Measurements from ENCODE around the gene KIAA1671.

Gene KIAA1671

DNA sequence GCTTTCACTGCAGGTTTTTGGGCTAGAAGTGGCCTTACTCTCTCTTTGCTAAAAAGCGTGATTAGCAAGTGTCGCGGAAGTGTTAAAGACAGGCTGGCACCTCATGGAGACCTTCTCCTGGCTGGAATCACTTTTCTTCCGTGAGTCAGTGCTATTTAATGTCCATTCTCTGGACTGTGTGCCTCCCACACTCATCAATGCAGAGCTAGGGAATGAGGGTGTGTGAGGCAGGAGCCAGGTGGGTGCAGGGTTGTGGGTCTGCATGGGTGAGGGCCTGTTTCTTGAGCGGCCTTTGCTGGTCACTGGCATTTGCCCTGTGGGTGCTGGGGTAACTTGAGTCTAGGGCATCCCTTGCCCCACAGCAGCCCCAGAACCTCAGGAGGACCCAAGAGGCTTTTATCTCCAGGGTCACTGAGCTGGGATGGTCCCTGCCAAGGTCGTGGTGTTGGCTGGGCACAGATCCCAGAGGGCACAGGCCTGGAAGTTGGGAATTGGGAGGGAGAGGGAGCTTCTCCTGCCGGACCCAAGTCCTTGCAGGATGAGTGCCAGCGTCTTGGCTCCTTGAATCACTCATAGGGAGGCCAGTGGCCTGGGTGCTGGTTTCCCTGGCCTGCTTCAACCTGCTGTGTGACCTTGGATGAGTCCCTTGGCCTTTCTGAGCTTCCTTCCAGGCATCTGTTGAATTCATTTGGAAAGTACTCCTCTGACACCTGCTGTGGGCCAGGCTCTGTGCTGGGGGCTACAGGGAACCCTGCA, 30.0 kb downstream of the KIAA1671 start:
- Histone ChIP-seq H3K36me3 (ENCODE audit: control insufficient read depth, insufficient read depth, low read length) (no peaks in the 10 kb centered on the region), H3K27ac (ENCODE audit: low read depth, low read length) (no peak overlapping the region), H3K4me1 (ENCODE audit: control insufficient read depth, insufficient read depth, low read length) (peaks cover 38% of the 10 kb centered on the region), H3K4me3 (ENCODE audit: low read depth, low read length) (no peak overlapping the region), H3K27me3 (ENCODE audit: control insufficient read depth, insufficient read depth, low read length) (no peaks in the 10 kb centered on the region), H3K9ac (ENCODE audit: low read length) (peak overlapping the region; percentile 38), H3K9me3 (ENCODE audit: control insufficient read depth, insufficient read depth, low read depth, low read length) (no peaks in the 10 kb centered on the region)

DNA sequence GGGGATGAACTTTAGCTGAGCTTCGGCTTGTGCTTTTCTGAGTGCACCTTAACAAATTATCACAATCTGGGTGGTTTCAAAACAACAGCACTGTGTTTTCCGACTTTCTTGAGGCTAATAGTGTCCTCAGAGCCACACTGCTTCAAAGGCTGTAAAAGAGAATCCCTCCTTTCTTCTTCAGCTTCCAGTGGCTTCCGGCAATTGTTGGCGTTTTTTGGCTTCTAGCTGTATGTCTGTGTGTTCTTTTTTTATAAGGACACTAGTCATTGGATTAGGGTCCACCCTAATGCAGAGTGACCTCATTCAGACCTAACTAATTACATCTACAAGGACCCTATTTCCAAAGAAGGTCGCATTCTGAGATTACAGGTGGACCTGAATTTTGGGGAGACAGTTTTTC, 30.6 kb downstream of the KIAA1671 start:
- H3K36me3 ChIP-seq (ENCODE audit: control insufficient read depth, insufficient read depth, low read length), result no peaks in the 10 kb centered on the region
- no peaks in the 10 kb centered on the region for H3K9me3 ChIP-seq (ENCODE audit: control insufficient read depth, insufficient read depth, low read depth, low read length)
- H3K4me3 ChIP-seq (ENCODE audit: low read depth, low read length), result no peak overlapping the region
- peaks cover 33% of the 10 kb centered on the region for H3K4me1 ChIP-seq (ENCODE audit: control insufficient read depth, insufficient read depth, low read length)
- no peak overlapping the region for H3K27ac ChIP-seq (ENCODE audit: low read depth, low read length)
- H3K9ac ChIP-seq (ENCODE audit: low read length), result no peak overlapping the region
- H3K27me3 ChIP-seq (ENCODE audit: control insufficient read depth, insufficient read depth, low read length), result no peaks in the 10 kb centered on the region

DNA sequence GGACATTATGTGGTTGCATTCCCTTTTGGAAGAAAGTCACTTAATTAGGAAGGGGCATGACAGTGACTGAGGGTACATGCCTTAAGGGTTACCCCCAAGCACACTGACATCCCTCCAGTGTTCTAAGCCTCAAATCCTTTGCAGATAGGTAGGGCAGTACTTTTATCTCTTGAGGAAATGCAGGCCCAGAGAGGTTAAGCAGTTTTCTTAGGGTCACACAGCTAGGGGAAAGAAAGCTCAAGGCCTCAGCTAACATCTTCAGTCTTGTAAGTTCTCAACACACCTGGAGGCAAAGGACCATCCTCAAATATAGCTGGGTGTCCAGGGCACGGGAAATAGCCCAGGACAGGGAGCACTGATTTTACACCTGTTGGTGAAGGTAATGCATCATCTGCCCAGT, 31.6 kb downstream of the KIAA1671 start:
- peaks cover 36% of the 10 kb centered on the region for H3K4me1 ChIP-seq (ENCODE audit: control insufficient read depth, insufficient read depth, low read length)
- H3K27ac ChIP-seq (ENCODE audit: low read depth, low read length), result no peak overlapping the region
- H3K9ac ChIP-seq (ENCODE audit: low read length), result no peak overlapping the region
- no peaks in the 10 kb centered on the region for H3K27me3 ChIP-seq (ENCODE audit: control insufficient read depth, insufficient read depth, low read length)
- H3K4me3 ChIP-seq (ENCODE audit: low read depth, low read length), result no peak overlapping the region
- H3K9me3 ChIP-seq (ENCODE audit: control insufficient read depth, insufficient read depth, low read depth, low read length), result no peaks in the 10 kb centered on the region
- no peaks in the 10 kb centered on the region for H3K36me3 ChIP-seq (ENCODE audit: control insufficient read depth, insufficient read depth, low read length)

DNA sequence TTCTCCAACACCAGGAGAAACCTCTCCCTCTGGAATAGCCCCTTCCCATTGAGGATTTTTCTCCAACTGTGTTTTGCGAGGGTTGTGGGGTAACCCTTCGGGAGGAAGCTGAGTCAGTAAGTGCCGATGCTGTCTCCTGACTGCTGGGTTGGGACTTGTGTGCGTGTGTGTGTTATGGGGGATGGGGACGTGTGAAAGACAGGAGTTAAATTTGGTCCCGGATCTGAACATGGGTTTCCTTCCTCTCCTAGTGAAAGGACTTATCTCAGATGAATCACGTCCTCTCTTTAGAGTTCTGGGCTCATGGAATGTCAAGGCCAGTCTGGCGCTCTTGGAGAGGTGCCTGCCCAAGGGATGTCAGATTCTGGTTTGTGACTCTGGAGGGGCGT, 33.3 kb downstream of the KIAA1671 start:
- H3K27ac ChIP-seq (ENCODE audit: low read depth, low read length), result no peak overlapping the region
- no peak overlapping the region for H3K9ac ChIP-seq (ENCODE audit: low read length)
- H3K4me1 ChIP-seq (ENCODE audit: control insufficient read depth, insufficient read depth, low read length), result peaks cover 38% of the 10 kb centered on the region
- no peaks in the 10 kb centered on the region for H3K9me3 ChIP-seq (ENCODE audit: control insufficient read depth, insufficient read depth, low read depth, low read length)
- no peak overlapping the region for H3K4me3 ChIP-seq (ENCODE audit: low read depth, low read length)
- H3K36me3 ChIP-seq (ENCODE audit: control insufficient read depth, insufficient read depth, low read length), result 0 out of 2 replicates have a peak, but pooled peaks cover 4% of the 10 kb centered on the region
- H3K27me3 ChIP-seq (ENCODE audit: control insufficient read depth, insufficient read depth, low read length), result no peaks in the 10 kb centered on the region

DNA sequence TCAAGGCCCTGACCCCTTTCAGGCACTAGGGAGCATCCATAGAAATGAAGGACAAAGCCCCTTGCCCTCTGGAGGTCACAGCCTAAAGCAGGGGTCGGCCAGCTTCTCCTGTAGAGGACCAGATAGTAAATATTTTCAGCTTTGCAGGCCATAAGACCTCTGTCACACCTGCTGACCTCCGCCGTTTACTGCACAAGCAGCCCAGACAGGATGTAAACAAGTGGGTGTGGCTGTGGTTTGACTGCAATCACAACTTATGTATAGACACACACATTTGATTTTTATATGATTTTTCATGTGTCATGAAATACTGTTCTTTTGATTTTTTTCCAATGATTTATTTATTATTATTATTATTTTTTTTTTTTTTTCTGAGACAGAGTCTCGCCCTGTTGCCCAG, 34.3 kb downstream of the KIAA1671 start:
- Histone ChIP-seq H3K9ac (ENCODE audit: low read length) (no peak overlapping the region), H3K4me1 (ENCODE audit: control insufficient read depth, insufficient read depth, low read length) (peaks cover 30% of the 10 kb centered on the region), H3K4me3 (ENCODE audit: low read depth, low read length) (no peak overlapping the region), H3K9me3 (ENCODE audit: control insufficient read depth, insufficient read depth, low read depth, low read length) (no peaks in the 10 kb centered on the region), H3K36me3 (ENCODE audit: control insufficient read depth, insufficient read depth, low read length) (0 out of 2 replicates have a peak, but pooled peaks cover 4% of the 10 kb centered on the region), H3K27ac (ENCODE audit: low read depth, low read length) (no peak overlapping the region), H3K27me3 (ENCODE audit: control insufficient read depth, insufficient read depth, low read length) (no peaks in the 10 kb centered on the region)

DNA sequence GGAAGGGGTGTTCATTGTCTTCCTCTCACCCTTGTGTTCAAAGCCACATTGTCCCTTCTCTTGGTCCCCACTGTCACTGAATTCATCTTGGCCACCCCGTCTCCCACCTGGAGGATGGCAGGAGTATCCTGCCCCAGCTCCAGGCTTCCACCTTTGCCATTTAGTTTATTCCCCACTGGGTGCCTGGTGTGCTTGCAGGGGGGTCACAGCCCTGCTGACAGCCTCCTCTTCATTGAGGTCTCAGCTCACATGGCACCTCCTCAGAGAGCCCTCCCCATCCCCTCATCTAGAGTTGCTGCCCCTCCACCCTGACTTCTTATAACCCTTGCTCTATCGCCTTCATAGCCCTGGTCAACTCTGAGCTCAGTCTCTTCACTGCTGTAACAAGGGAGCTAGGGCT, 36.6 kb downstream of the KIAA1671 start:
- H3K4me1 ChIP-seq (ENCODE audit: control insufficient read depth, insufficient read depth, low read length), result peaks cover 18% of the 10 kb centered on the region

DNA sequence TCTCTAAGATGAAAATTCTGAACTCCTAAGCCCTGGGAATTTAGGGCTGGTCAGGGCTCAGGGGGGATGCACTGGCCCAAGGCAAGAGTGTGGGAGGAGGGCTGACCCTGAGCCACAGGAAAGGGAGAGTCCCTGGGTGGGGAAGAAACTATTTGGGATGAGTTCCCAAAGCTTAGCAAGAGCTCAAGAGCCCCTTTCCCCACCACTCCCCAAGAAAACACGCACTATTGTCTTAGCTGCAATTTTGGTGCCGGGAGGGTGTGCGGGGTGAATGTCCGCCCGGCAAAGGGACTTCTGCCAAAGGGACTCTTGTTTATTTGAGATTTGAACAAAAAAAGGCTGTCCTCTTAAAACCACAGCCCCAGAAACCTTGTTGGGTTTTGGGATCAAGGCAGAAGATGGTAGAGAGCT, 37.0 kb downstream of the KIAA1671 start:
- Histone ChIP-seq H3K27me3 (ENCODE audit: control insufficient read depth, insufficient read depth, low read length) (no peaks in the 10 kb centered on the region), H3K9ac (ENCODE audit: low read length) (no peak overlapping the region), H3K27ac (ENCODE audit: low read depth, low read length) (no peak overlapping the region), H3K4me1 (ENCODE audit: control insufficient read depth, insufficient read depth, low read length) (peaks cover 22% of the 10 kb centered on the region), H3K4me3 (ENCODE audit: low read depth, low read length) (no peak overlapping the region), H3K36me3 (ENCODE audit: control insufficient read depth, insufficient read depth, low read length) (0 out of 2 replicates have a peak, but pooled peaks cover 4% of the 10 kb centered on the region), H3K9me3 (ENCODE audit: control insufficient read depth, insufficient read depth, low read depth, low read length) (no peaks in the 10 kb centered on the region)

More for the DNA sequence above, 36.6 kb downstream of the KIAA1671 start:
- Histone ChIP-seq H3K9ac (ENCODE audit: low read length) (no peak overlapping the region), H3K27me3 (ENCODE audit: control insufficient read depth, insufficient read depth, low read length) (no peaks in the 10 kb centered on the region), H3K9me3 (ENCODE audit: control insufficient read depth, insufficient read depth, low read depth, low read length) (no peaks in the 10 kb centered on the region), H3K36me3 (ENCODE audit: control insufficient read depth, insufficient read depth, low read length) (0 out of 2 replicates have a peak, but pooled peaks cover 4% of the 10 kb centered on the region), H3K27ac (ENCODE audit: low read depth, low read length) (no peak overlapping the region), H3K4me3 (ENCODE audit: low read depth, low read length) (no peak overlapping the region)

DNA sequence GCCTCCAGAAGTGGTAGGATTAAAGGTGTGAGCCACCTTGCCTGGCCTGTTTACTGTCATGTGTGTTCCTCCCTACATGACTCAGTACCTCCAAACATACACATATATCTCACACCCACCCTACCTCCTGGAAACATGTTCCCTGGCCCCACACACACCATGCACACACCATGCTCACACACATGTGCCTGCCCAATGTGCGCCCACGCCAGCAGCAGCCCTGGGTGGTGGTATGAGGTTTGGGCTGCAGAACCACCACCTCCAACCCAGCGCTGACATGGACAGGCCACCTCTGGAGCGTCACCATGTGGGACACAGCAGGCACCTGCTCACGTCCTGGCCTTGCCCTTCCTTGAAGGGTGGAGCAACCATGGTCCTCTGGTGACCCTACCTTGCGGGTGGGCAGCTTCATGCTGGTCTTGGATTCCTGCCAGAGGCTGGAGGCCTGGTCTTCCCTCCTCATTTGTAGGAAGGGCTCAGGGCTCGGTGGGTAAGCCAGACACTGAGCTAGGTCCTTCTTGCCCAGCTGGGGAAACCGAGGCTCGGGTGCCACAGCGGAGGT, 37.9 kb downstream of the KIAA1671 start:
- Histone ChIP-seq H3K36me3 (ENCODE audit: control insufficient read depth, insufficient read depth, low read length) (0 out of 2 replicates have a peak, but pooled peaks cover 4% of the 10 kb centered on the region), H3K4me3 (ENCODE audit: low read depth, low read length) (no peak overlapping the region), H3K4me1 (ENCODE audit: control insufficient read depth, insufficient read depth, low read length) (peaks cover 26% of the 10 kb centered on the region), H3K27ac (ENCODE audit: low read depth, low read length) (no peak overlapping the region), H3K27me3 (ENCODE audit: control insufficient read depth, insufficient read depth, low read length) (no peaks in the 10 kb centered on the region), H3K9me3 (ENCODE audit: control insufficient read depth, insufficient read depth, low read depth, low read length) (no peaks in the 10 kb centered on the region), H3K9ac (ENCODE audit: low read length) (no peak overlapping the region)

DNA sequence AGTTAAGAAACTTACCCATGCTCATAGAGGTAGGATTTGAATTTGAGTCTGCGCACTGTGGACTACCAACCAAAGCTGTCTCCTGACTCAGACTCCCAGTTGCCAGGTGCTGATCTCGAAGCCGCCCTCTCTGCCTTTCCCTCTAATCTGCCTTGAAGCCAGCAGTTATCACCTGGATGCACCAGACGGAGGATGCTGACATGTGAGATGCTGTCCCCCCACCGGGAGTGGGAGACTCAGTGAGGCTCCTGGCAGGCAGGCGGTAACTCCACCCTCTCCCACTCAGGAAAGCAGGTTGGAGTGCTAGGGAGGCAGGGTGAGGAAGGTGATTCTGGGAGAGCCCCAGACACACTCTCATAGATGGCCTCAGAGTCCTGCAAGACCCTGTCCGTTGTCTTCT, 40.4 kb downstream of the KIAA1671 start:
- no peak overlapping the region for H3K4me3 ChIP-seq (ENCODE audit: low read depth, low read length)
- no peaks in the 10 kb centered on the region for H3K9me3 ChIP-seq (ENCODE audit: control insufficient read depth, insufficient read depth, low read depth, low read length)
- no peak overlapping the region for H3K9ac ChIP-seq (ENCODE audit: low read length)
- H3K27me3 ChIP-seq (ENCODE audit: control insufficient read depth, insufficient read depth, low read length), result no peaks in the 10 kb centered on the region
- 0 out of 2 replicates have a peak, but pooled peaks cover 4% of the 10 kb centered on the region for H3K36me3 ChIP-seq (ENCODE audit: control insufficient read depth, insufficient read depth, low read length)
- H3K27ac ChIP-seq (ENCODE audit: low read depth, low read length), result no peak overlapping the region
- H3K4me1 ChIP-seq (ENCODE audit: control insufficient read depth, insufficient read depth, low read length), result peaks cover 42% of the 10 kb centered on the region

DNA sequence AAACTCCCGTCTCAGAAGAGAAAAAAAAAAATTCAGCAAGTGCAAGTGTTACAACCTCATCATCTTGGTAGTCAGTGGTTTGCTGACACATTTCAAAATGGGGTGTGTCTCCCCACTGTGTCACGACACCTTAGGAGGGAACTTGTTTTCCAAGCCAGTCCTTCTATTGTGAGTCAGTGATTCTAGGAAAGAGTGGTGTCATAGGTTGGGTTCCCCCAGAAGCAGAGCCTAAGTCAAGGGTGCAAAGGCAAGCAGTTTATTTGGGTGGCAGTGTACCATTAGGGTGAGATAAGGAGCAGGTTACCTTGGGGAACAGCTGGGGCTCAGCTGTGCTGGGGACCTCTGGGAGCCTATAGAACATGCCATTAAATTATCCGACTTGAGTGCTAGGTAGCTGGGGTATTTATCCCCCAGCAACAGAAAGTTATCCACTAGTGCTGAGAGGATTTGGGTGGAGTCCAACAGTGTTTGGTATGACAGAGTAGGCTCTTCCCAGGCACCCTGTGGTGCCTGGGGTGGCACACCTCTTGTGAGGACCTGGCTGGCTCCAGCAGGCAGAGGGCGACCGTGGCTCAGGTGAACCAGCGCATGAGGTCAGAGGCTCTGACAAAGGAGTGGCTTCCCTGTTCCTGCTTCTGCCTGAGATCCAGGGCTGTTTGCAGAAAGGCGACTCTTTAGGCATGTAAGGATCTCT, 41.7 kb downstream of the KIAA1671 start:
- Histone ChIP-seq H3K27ac (ENCODE audit: low read depth, low read length) (no peak overlapping the region), H3K36me3 (ENCODE audit: control insufficient read depth, insufficient read depth, low read length) (0 out of 2 replicates have a peak, but pooled peaks cover 4% of the 10 kb centered on the region), H3K9ac (ENCODE audit: low read length) (no peak overlapping the region), H3K27me3 (ENCODE audit: control insufficient read depth, insufficient read depth, low read length) (no peaks in the 10 kb centered on the region), H3K9me3 (ENCODE audit: control insufficient read depth, insufficient read depth, low read depth, low read length) (no peaks in the 10 kb centered on the region), H3K4me1 (ENCODE audit: control insufficient read depth, insufficient read depth, low read length) (peaks cover 39% of the 10 kb centered on the region), H3K4me3 (ENCODE audit: low read depth, low read length) (no peak overlapping the region)

DNA sequence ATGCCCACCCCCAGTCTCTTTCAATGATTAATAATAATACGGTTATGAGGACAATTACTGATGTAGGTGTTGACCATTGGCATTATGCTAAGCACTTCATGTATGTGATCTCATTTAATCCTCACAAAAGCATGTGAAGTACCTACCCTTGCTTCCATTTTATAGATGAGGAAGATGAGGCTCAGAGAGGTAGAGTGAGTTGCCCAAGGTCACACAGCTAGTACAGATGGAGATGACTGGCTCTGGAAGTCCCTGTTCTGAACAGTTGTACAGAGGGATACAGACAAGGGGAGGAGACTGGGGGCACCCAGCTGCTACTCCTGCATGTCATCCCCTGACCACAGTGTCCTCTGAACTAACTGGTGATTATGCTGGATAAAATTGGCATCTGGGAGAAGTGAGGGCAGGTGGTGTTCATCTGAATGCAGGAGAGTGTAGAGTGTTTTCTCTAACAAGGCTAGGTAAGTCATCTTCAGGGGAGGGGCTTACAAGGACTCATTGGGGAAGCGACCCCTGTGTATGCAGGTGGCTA, 43.2 kb downstream of the KIAA1671 start:
- Histone ChIP-seq H3K27ac (ENCODE audit: low read depth, low read length) (peak overlapping the region; percentile 29; the same call in 1 of the 2 replicates), H3K4me1 (ENCODE audit: control insufficient read depth, insufficient read depth, low read length) (peaks cover 42% of the 10 kb centered on the region), H3K36me3 (ENCODE audit: control insufficient read depth, insufficient read depth, low read length) (no peaks in the 10 kb centered on the region), H3K27me3 (ENCODE audit: control insufficient read depth, insufficient read depth, low read length) (no peaks in the 10 kb centered on the region), H3K9ac (ENCODE audit: low read length) (peak overlapping the region; percentile 63), H3K9me3 (ENCODE audit: control insufficient read depth, insufficient read depth, low read depth, low read length) (no peaks in the 10 kb centered on the region), H3K4me3 (ENCODE audit: low read depth, low read length) (peak overlapping the region; percentile 10; the same call in 1 of the 2 replicates)

All from HUES6 (cell line).